Measurements from ENCODE around the gene KATNAL1. TPM values are rescaled to one million over a fixed set of nuclear protein-coding genes. Genes with fewer than 3 reads are reported as not detected.
A peak's percentile ranks its signal among the peaks of the same experiment; 100 is the strongest.

Gene KATNAL1
- total and polyA plus RNA-seq, 10 of the 15 experiments (the other 5 are each of a cell fraction or from before 2014, with no cell fraction given): 6.5 to 18.7 (median 11.7) TPM

- TF ChIP-seq IRF5 (IDR thresholded peaks at IDR 0.05; ENCODE audit: borderline replicate concordance) (peak; percentile 64; the same call in 1 of the 2 replicates), PAX5 (IDR thresholded peaks at IDR 0.05; ENCODE audit: borderline replicate concordance, low read depth, low read length) (peak; percentile 44; the same call in 1 of the 2 replicates), JUNB (IDR thresholded peaks at IDR 0.05) (no peak), TBL1XR1 (IDR thresholded peaks at IDR 0.05; ENCODE audit: low read depth, low read length) (0 out of 2 replicates have a peak, but pooled peaks have one; percentile 27), CEBPB (IDR thresholded peaks at IDR 0.05; ENCODE audit: borderline replicate concordance in 1 of 2, low read depth in 2 of 2, low read length in 2 of 2) (no peak), NFIC (IDR thresholded peaks at IDR 0.05; ENCODE audit: low read depth, low read length) (0 out of 2 replicates have a peak, but pooled peaks have one; percentile 47), ZZZ3 (IDR thresholded peaks at IDR 0.05; ENCODE audit: control insufficient read depth, insufficient read length, low read depth) (no peak), ZBTB33 (IDR thresholded peaks at IDR 0.05) (no peak)
These were observed 38.9 kb upstream of the KATNAL1 start (continued) for GRCh38 chr13:30346153-30346788.
